NB4 (cell line): ENCODE data around the gene TPCN1.
A peak's percentile ranks its signal among the peaks of the same experiment; 100 is the strongest.

Experiments used
- DNase-seq: peaks from one replicate; pipeline ENCODE4 v3.0.0; 2010; ENCODE audit warnings: low read depth
- H3K4me3 ChIP-seq: one replicate; pipeline ENCODE4 v1.5.1; 2011; ENCODE audit warnings: mild to moderate bottlenecking, low read depth, low read length, moderate library complexity
- MAX ChIP-seq: IDR thresholded peaks from 2 replicates; pipeline ENCODE4 v1.6.1; 2011; ENCODE audit warnings: low read depth, low read length
- MYC ChIP-seq: IDR thresholded peaks from 2 replicates; pipeline ENCODE4 v1.6.1; 2011; ENCODE audit warnings: low read depth, low read length
- POLR2A ChIP-seq: IDR thresholded peaks from 2 replicates; pipeline ENCODE4 v1.6.1; 2011; ENCODE audit warnings: mild to moderate bottlenecking; ENCODE audit not compliant: insufficient read length; ENCODE audit errors: extremely low read depth
- TF ChIP-seq, protein P1 (sequence below): IDR thresholded peaks from one replicate; pipeline ENCODE4 v1.5.1; 2012; ENCODE audit warnings: low read depth, low read length

Gene TPCN1

GRCh38 chr12:113242026-113242418, 20.8 kb downstream of the TPCN1 start:
- DNase-seq = peak; percentile 74
- no peak overlapping the region for H3K4me3 ChIP-seq
- TF ChIP-seq MAX (no peak), MYC (no peak), POLR2A (no peak)
- TF ChIP-seq, protein P1, sequence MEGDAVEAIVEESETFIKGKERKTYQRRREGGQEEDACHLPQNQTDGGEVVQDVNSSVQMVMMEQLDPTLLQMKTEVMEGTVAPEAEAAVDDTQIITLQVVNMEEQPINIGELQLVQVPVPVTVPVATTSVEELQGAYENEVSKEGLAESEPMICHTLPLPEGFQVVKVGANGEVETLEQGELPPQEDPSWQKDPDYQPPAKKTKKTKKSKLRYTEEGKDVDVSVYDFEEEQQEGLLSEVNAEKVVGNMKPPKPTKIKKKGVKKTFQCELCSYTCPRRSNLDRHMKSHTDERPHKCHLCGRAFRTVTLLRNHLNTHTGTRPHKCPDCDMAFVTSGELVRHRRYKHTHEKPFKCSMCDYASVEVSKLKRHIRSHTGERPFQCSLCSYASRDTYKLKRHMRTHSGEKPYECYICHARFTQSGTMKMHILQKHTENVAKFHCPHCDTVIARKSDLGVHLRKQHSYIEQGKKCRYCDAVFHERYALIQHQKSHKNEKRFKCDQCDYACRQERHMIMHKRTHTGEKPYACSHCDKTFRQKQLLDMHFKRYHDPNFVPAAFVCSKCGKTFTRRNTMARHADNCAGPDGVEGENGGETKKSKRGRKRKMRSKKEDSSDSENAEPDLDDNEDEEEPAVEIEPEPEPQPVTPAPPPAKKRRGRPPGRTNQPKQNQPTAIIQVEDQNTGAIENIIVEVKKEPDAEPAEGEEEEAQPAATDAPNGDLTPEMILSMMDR = no peak

- TF ChIP-seq MAX = no peak
- no peak for DNase-seq
- H3K4me3 ChIP-seq = no peak overlapping the region
These were observed 21.3 kb downstream of the TPCN1 start for GRCh38 chr12:113242560-113242959.

- H3K4me3 ChIP-seq = no peak overlapping the region
- TF ChIP-seq POLR2A (no peak), MYC (no peak), MAX (no peak)
- TF ChIP-seq, protein P1 = no peak
- no peak for DNase-seq
These were observed 22.8 kb downstream of the TPCN1 start for GRCh38 chr12:113244047-113244460.

DNA sequence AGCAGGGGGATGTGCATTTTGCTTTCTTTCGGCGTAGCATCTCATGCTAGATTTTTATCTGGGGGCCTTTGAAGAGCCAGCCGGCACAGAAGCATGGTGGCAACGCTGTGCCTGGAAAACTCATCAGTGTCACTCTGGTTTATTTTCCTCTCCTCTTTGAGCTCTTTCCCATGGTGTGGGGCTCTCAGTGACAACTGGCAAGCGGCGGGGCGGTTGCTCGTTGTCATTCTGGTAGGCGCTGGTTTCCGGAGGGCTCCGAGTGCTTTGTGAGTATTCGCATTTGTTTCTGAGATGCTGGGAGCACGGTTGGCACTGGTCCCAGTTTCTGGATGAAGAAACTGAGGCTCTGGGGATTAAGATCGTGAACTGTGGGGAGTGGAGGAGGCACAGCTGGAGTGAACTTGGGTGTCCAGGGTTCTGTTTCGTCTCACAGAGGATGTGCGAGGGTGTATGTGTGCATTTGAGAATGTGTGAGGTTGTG, 23.3 kb downstream of the TPCN1 start:
- no peak overlapping the region for H3K4me3 ChIP-seq
- no peak for DNase-seq
- TF ChIP-seq, protein P1 = no peak
- no peak for TF ChIP-seq MYC
- TF ChIP-seq MAX = no peak
- no peak for TF ChIP-seq POLR2A

- peak; percentile 98 for DNase-seq
- peak overlapping the region; percentile 12 for H3K4me3 ChIP-seq
- TF ChIP-seq MAX (peak; percentile 91), MYC (peak; percentile 87), POLR2A (peak; percentile 19)
- TF ChIP-seq, protein P1 = no peak
These were observed 24.6 kb downstream of the TPCN1 start for GRCh38 chr12:113245695-113246477.

GRCh38 chr12:113246478-113247122, 25.3 kb downstream of the TPCN1 start:
- no peak for TF ChIP-seq MAX
- TF ChIP-seq MYC = no peak
- TF ChIP-seq, protein P1 = no peak
- no peak for TF ChIP-seq POLR2A
- DNase-seq = peak; percentile 32
- H3K4me3 ChIP-seq = no peak overlapping the region
